Activated CD4-positive, alpha-beta T cell treated with anti-CD3 and anti-CD28 coated beads for 24 hours (primary cell): ENCODE data around the gene TGFB1.
"Not testable (repeated sequence)": the region's sequence is repeated elsewhere in the genome, so short reads cannot be mapped to it uniquely, and the experiment has no call there.

Experiments
- DNase-seq, 2 donors: peaks; one replicate each; pipeline ENCODE4 v3.0.0-alpha.2; 2020; ENCODE audit warnings: low read depth in 2 of 2

The TGFB1 gene

GRCh38 chr19:41369769-41370168, 16.0 kb upstream of the TGFB1 start:
- no peak for DNase-seq

DNA sequence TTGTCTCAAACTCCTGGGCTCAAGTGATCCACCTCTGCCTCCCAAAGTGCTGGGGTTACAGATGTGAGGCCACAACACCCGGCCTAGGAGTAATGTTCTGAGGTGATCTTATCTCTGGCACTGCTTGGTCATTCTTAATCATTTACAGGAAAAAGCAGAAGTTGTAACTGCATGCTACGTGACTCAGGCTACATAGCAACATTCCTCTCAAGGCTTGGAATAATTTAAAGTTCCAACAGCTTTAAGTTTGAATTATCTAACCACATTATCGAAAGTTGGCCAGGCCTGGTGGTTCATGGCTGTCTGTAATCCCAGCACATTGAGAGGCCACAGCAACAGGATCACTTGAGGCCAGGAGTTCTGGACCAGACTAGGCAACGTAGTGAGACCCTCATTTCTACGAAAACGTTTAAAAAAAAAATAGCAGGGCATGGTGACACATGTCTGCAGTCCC, 14.2 kb upstream of the TGFB1 start:
- DNase-seq, result no peak

DNA sequence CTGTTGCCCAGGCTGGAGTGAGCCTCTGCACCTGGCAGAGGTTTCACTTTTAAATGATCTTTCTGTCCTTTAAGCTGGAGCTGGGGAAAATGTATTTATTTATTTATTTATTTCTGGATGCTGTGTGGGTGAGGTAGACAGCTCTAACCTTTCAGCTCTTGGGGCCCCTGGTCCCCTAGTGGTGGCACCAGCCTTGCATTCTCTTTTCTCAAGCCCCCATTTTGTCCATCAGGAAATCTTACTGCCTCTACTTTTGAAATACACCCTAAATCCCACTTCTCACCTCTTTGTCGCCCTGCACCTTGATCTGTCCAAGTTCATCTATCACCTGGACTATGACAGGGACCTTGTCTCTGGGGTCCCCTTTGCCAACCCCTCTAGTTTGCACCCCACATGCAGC, 12.4 kb upstream of the TGFB1 start:
- DNase-seq, result no peak

- no peak for DNase-seq
Measured at GRCh38 chr19:41364524-41365391, 11.0 kb upstream of the TGFB1 start.

GRCh38 chr19:41363753-41364523, 10.2 kb upstream of the TGFB1 start, which contains the start of gene B9D2:
Gene B9D2, minus strand, starts transcription at chr19:41364149. Its CDS starts 630 bp downstream, at chr19:41363519.
- DNase-seq, result peak; percentile 96 to 98

GRCh38 chr19:41363371-41363752, 9.6 kb upstream of the TGFB1 start:
- no peak for DNase-seq

GRCh38 chr19:41362143-41362847, 8.6 kb upstream of the TGFB1 start:
- no peak for DNase-seq

GRCh38 chr19:41359741-41360140, 6.0 kb upstream of the TGFB1 start:
- no peak for DNase-seq

DNA sequence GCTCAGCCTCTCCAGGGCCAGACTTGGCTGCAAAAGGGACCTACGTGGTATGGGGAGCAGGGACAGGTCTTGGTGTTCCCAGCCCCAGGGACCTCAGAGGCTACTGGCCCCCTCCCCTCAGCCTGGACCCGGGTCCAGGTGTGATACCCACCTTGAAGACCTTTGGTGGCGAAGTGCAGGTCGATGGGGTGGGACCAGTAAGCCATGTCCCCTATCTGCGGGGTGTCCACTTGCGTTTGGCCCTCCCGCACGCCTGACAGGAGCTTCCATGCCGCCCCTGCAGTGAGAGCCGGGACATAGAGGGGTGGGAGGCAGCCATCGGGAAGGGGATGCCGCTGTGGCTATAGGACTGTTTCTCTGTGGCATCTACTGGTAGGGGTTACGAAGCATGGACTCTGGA, 4.0 kb upstream of the TGFB1 start:
- no peak for DNase-seq

- DNase-seq, result no peak
Measured at GRCh38 chr19:41356984-41357739, 3.4 kb upstream of the TGFB1 start.

DNA sequence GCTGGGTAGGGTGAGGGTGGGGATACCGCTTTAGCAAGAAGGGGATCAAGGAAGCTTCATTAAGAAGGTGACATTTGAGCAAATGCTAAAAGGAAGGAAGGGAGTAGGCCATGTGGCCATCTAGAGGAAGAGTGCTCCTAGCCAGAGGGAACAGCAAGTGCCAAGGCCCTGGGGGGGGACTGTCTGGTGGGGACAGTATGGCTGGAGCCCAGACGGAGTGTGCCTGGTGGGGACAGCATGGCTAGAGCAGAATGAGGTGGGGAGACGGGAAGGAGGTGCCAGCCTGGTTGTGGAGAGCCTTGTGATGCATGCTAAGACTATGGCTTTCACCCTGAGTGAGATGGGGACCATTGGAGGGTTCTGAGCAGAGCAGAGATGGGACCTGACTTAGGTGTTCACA, 2.1 kb upstream of the TGFB1 start:
- DNase-seq, result no peak

DNA sequence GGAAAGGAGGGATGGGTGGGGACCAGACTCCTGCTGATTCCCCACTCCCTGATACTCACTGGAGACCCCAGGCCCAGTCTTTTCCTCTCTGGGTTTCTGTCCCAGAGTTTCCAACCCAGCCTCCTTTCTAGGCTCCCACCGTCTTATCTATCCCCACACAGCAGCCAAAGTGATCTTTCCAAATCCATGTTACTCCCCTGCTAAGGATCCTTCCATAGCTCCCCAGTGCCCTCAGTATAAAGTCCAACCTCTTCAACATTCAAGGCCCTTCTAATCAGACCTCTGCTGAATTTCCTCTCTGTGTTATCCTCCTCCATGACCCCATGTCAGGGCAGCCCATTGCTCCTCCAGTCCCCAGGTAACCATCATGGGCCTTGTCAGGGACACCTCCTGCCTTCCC, 1.3 kb upstream of the TGFB1 start:
- no peak for DNase-seq

GRCh38 chr19:41354343-41354953, 726 bp upstream of the TGFB1 start:
- no peak for DNase-seq

- DNase-seq, result peak; percentile 53 to 68
Measured at GRCh38 chr19:41352609-41353465, 885 bp downstream of the TGFB1 start.

GRCh38 chr19:41352279-41352608, 1.5 kb downstream of the TGFB1 start:
- no peak for DNase-seq

- peak; percentile 68 for DNase-seq
Measured at GRCh38 chr19:41351339-41352245, 2.1 kb downstream of the TGFB1 start.

DNA sequence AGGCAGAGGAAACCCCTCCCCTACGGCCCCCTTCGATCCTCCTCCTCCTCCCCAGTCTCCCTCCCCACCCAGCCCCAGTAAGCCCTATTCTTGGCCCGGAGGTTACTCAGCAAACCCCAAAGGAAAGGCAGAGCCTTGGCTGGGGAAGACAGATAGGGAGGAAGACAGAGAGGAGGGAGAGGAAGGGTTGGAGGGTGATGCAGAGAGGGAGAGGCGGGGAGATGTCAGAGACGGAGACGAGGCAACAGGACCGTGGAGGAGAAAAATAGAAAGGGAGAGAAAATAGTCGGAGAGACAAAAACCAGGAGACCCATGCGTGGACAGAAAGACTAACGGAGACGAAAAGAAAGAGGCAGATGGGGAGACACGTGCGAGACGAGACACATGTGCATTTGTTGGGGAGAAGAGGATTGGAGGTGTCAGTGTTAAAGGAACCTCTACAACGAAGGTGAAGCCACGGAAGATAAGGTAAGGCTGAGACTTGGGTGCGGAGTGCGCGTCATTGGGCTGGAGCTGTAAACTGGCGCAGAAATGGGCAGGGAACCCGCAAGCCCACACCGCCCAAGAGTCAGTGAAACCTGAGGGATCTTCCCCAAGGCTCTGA, 2.9 kb downstream of the TGFB1 start:
- DNase-seq, result no peak

DNA sequence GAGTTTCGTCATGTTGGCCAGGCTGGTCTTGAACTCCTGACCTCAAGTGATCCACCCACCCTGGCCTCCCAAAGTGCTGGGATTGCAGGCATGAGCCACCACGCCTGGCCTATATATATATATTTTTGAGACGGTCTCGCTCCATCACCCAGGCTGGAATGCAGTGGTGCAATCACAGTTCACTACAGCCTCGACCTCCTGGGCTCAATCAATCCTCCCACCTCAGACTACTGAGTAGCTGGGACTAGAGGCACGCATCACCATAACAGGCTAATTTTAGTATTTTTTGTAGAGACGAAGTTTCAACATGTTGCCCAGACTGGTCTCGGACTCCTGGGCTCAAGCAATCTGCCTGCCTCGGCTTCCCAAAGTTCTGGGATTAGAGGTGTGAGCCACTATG, 6.8 kb downstream of the TGFB1 start:
- not testable (repeated sequence) for DNase-seq

DNA sequence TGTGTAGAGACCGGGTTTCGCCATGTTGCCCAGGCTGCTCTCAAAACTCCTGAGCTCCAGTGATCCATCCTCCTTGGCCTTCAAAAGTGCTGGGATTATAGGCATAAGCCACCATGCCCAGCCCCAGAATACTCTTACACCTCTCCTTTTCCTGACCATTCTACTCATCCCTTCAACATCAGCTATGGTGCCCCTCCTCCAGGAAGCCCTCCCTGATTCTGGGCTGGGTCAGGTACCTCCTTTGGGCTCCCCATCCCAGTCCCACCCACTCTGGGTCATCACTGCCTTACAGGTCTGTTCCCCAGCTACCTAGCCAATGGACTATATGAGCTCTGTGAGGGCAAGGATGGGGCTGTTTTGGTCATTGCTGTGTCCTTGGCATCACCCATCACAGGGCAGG, 9.6 kb downstream of the TGFB1 start:
- no peak for DNase-seq
